CD4-positive, alpha-beta T cell treated with Interleukin-4 for 1 hour (primary cell): ENCODE results near the gene MYO5C.
A peak's percentile ranks its signal among the peaks of the same experiment; 100 is the strongest.

Source experiments
- DNase-seq, 2 donors: peaks; one replicate each; pipeline ENCODE4 v3.0.0-alpha.2; 2020 to 2022

Gene MYO5C, protein sequence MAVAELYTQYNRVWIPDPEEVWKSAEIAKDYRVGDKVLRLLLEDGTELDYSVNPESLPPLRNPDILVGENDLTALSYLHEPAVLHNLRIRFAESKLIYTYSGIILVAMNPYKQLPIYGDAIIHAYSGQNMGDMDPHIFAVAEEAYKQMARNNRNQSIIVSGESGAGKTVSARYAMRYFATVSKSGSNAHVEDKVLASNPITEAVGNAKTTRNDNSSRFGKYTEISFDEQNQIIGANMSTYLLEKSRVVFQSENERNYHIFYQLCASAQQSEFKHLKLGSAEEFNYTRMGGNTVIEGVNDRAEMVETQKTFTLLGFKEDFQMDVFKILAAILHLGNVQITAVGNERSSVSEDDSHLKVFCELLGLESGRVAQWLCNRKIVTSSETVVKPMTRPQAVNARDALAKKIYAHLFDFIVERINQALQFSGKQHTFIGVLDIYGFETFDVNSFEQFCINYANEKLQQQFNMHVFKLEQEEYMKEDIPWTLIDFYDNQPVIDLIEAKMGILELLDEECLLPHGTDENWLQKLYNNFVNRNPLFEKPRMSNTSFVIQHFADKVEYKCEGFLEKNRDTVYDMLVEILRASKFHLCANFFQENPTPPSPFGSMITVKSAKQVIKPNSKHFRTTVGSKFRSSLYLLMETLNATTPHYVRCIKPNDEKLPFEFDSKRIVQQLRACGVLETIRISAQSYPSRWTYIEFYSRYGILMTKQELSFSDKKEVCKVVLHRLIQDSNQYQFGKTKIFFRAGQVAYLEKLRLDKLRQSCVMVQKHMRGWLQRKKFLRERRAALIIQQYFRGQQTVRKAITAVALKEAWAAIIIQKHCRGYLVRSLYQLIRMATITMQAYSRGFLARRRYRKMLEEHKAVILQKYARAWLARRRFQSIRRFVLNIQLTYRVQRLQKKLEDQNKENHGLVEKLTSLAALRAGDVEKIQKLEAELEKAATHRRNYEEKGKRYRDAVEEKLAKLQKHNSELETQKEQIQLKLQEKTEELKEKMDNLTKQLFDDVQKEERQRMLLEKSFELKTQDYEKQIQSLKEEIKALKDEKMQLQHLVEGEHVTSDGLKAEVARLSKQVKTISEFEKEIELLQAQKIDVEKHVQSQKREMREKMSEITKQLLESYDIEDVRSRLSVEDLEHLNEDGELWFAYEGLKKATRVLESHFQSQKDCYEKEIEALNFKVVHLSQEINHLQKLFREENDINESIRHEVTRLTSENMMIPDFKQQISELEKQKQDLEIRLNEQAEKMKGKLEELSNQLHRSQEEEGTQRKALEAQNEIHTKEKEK (N-terminal part only)

GRCh38 chr15:52295421-52296001 lies at the start of gene MYO5C:
Gene MYO5C, minus strand, starts transcription at chr15:52295804. Its CDS starts 168 bp downstream, at chr15:52295636.
- no peak for DNase-seq

DNA sequence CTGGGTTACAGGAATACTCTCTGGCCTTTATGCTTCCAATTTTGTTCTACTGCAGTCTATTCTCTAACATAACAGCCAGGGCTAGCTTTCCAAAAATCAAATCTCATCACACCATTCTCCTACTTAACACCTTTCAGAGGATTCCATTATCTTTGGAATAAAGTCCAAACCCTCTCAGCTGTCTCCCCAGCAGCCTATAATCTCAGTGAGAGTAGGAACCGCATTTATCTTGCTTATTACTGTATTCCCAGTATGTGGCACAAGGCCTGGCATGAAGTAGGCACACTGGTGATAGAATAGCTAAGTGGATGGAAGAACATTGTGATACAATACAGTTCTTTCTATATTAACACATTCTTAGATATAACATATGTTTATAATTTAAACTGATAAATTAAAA lies 49.0 kb upstream of the MYO5C start:
- DNase-seq: no peak

- no peak for DNase-seq
Measured at GRCh38 chr15:52343831-52344230, 48.2 kb upstream of the MYO5C start.

DNA sequence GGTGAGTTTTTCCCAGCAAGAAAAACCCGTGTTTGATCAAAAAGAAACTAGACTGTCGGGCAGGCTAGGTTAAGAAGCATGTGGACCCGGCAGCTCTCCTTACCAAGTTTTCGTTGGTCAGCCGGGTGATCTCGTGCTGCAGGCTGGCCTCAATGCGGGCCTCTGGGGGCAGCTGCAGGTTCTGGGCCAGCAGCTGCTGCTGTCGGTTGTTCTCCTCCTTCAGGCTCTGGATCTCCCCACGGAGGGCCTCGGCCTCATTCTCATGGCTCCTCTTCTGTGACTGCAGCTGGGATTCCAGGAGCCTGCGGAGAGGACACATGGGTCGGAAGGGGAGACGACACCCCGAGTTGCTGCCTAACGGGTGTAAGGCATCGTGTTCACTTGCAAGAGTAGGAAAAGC lies 44.5 kb upstream of the MYO5C start:
- DNase-seq: no peak

DNA sequence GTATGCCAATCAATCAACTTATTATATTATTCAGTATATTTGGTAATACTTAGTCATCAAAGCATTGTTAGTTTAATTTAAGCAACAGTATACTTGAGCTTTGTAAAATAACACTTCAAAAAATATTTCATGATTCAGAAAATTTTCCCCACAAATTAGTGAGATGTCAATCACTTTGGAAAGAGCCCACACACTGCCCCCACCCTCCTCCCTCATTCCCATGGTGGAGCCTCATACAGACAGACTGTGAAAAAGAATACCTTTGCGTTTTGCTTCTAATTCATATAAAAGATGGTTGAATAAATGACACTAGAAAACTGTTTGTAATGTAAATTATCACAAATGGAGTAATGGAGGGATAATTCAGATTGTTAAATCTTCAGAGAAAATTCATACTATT lies 43.3 kb upstream of the MYO5C start:
- DNase-seq: no peak

- no peak for DNase-seq
Measured at GRCh38 chr15:52338058-52338457, 42.5 kb upstream of the MYO5C start.

GRCh38 chr15:52337198-52337853 lies 41.7 kb upstream of the MYO5C start:
- no peak for DNase-seq

- no peak for DNase-seq
Measured at GRCh38 chr15:52336529-52336928, 40.9 kb upstream of the MYO5C start.

- no peak for DNase-seq
Measured at GRCh38 chr15:52334491-52335160, 39.0 kb upstream of the MYO5C start.

DNA sequence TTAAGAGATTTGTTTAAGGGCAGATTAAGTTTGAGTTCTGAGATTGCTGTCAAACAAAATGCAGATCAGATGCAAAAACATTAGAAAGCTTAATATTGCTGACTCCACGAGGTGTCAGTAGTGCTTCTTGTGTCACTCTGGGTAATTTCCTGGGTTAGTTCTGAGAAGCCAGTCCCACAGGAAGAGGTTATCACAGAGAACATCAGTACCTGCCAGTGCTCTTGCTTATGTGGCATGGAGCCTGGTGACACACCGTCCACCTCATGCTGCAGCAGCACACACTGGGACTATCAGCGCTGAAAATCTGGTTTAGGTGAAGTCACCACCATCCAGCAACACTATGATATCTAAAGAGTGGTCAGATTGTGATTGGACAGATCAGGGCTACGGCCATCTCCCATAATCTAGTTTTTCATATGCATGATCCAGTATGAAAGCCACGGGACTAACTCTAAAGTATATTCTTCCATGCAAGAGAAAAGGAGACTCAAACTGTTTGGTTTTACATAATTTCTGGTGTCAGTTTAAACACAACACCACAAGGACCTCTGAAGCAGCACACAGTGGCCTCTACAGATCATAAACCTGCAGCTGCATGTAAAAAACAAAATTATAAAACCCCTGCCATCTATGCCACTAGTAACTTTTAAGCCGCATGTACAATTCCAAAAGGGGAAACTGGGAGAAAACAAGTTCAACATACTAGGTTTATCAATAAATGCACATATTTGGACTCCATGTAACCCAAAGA lies 36.1 kb upstream of the MYO5C start:
- peak; percentile 60 to 86 for DNase-seq

DNA sequence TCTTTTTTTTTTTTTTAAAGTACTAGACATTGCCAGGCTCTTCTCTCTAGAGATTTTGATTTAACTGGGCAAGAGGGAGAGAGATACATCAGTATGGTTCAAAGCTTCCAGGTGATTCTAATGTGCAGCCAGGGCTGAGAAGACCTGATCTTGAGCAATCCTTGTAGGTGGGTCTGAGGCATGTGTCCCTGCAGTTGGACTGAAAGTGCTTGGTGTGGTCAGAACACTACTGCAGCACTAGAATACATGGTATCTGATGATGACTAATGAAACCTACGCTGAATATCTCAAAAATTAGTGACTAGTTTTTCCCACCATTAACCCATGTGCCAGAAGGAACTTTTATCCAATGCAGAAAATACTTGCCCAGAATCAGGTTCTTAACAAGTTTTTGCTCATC lies 34.4 kb upstream of the MYO5C start:
- DNase-seq: no peak

DNA sequence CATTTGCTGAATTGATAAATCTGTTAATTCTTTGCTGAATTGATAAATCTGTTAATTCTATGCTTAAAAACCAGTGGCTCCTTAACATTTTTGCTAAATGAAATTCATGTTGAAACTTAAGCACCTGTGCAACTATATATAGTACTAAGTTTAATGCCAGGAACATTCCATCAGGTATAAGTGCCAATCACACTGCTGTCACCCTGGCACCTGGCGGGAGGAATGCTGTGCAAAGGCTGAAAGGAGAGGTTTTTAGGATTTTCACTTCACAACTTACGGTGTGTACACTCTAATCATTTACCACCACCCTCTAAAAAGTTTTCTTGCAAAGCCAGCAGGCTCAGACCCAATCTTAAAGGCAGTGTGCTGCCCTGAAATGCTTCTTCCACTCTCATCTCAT lies 33.5 kb upstream of the MYO5C start:
- no peak for DNase-seq

GRCh38 chr15:52328680-52329079 lies 33.1 kb upstream of the MYO5C start:
- no peak for DNase-seq

DNA sequence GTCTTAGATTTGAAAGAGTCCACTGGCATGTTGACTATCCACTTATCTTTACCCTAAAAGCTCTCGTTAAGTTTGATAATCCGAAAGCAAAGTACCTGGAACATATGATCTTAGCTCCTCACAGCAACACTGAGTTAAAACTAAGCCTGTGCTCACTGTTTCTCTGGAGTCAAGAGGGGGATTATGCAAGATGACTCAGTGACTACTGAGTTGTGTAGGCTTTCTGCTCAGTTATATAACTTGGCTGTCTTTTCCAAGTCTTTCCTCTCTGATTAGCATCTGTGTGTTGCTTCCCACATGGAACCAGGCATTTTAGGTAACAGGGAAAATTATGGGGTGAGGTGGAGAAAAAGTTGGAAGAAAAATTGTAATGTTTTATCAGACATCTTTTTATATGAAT lies 31.2 kb upstream of the MYO5C start:
- no peak for DNase-seq

DNA sequence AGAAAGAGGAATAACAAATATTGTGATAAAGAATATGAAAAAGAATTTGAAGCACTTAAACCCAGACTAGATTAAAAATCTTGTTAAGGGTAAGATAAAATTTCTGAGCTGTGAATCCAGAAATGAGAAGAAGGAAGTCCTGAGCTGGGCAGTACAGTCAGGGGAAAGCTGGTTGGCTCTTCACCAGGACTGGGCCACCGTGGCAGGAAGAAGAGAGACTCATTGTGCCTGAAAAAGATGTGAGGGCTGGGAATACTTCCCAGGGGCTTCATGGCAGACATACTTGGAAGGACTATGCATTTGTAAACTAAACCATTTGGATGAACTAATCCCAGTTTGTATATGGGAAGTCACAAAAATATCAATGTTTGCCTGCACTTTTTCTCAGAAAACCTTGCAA lies 28.5 kb upstream of the MYO5C start:
- DNase-seq: no peak

DNA sequence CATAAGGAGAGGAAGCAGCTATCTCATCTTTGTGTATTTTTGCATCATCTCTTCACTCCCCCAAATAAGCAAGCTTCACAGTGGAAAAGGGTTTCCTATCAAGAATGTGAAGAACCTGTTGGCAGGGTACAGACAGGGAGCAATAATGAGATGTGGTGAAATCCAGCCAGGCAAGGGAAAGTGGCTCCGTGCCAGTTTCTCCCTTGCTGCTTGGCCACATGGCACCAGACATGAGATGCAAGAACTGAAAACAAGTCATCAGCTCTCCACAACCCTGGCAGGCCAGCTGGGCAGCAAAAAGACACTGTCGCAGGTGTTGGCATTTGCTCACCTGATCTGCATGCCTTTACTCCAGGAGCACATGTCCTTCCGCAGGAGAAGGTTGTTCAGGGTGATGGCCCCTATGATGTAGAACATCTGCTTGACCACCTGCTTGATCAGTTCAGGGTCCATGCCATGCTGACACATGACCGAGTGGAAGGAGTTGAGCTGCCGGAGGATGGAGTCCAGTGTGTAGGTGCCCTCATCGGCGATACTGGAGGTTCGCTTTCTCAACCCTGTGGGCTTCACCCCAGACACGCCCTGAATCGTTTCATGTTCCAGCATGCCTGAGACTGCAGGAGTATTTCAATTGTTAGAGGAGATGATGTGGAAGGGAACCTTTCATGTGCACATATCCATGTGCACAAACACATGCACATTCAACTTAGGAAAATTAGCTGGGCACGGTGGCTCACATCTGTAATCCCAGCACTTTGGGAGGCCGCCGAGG lies 23.3 kb upstream of the MYO5C start:
- no peak for DNase-seq

GRCh38 chr15:52317688-52318087 lies 22.1 kb upstream of the MYO5C start:
- DNase-seq: no peak

DNA sequence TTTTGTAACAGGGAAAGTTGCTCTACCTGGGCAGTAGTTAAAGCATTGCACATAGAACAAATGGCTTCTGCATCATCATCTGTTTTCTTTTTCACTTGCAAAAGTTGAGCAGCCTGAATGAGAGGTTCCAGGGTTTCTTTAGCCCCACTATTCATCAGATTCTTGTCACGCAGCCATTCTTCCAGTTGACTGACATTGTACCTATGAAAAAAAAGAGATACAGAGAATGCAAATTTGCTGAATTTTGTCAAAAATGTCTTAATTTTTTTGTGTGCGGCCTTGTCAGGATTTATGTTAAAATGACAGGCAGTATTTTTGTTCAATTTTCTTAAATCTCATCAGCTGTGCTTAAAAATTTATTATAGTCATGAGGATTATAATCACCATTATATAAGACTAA lies 21.4 kb upstream of the MYO5C start:
- no peak for DNase-seq

DNA sequence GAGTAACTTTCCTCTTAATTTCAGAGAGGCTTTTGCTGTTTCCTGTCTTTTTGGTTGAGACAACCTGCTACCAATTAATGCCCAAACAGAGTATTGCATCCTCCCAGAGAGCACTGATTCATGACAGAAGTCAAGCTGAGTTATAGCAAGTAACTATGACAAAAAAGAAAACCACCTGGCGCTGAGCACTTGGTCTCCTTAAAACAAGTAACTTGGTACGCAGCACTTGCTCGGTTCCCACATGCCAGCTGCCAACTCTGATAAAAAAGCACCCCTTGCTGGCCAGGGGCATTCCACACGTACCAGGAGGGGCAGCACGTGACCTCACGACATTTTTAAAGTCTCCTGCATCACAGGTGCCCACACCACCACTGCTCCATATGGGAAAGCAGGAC lies 13.5 kb upstream of the MYO5C start:
- DNase-seq: no peak
